HepG2 (cell line): Measurements from ENCODE around the gene YAP1. TPM values are rescaled to one million over a fixed set of nuclear protein-coding genes. Genes with fewer than 3 reads are reported as not detected.
A peak's percentile ranks its signal among the peaks of the same experiment; 100 is the strongest.

Experiments
- BHLHE40 ChIP-seq: IDR thresholded peaks from 2 replicates; pipeline ENCODE4 v1.6.1; 2011; ENCODE audit warnings: low read length, improper control_type of control experiment
- CHD2 ChIP-seq: IDR thresholded peaks from 2 replicates; pipeline ENCODE4 v1.6.1; 2011; ENCODE audit warnings: low read depth, low read length, improper control_type of control experiment
- ELF4 ChIP-seq: sonication (generic); formaldehyde crosslinking; IDR thresholded peaks from 2 replicates; pipeline ENCODE4 v1.5.0; 2020; ENCODE audit warnings: missing genetic modification reagents, mild to moderate bottlenecking, moderate library complexity, borderline replicate concordance
- ELK4 ChIP-seq: sonication (generic); formaldehyde crosslinking; IDR thresholded peaks from 2 replicates; pipeline ENCODE4 v1.9.0; 2021; ENCODE audit warnings: missing genetic modification reagents, borderline replicate concordance
- FOXK2 ChIP-seq: fragments of 450-650 bp; IDR thresholded peaks from 2 replicates; pipeline ENCODE4 v1.6.1; 2016
- FOXO1 ChIP-seq: sonication (generic); formaldehyde crosslinking; IDR thresholded peaks from 2 replicates; pipeline ENCODE4 v1.4.0; 2020; ENCODE audit warnings: missing genetic modification reagents
- GTF3A ChIP-seq: sonication (generic); formaldehyde crosslinking; conservative IDR thresholded peaks from 2 replicates; pipeline ENCODE4 v1.4.0; 2020; ENCODE audit warnings: mild to moderate bottlenecking, missing genetic modification reagents
- IKZF1 ChIP-seq: fragments of 450-650 bp; IDR thresholded peaks from 2 replicates; pipeline ENCODE4 v1.7.1; 2016
- KLF13 ChIP-seq: sonication (generic); formaldehyde crosslinking; IDR thresholded peaks from 2 replicates; pipeline ENCODE4 v1.4.0; 2020; ENCODE audit warnings: mild to moderate bottlenecking, missing genetic modification reagents
- KMT2A ChIP-seq: sonication (generic); formaldehyde crosslinking; IDR thresholded peaks from 2 replicates; pipeline ENCODE4 v1.4.0; 2020; ENCODE audit warnings: missing genetic modification reagents
- MAF1 ChIP-seq: sonication (generic); formaldehyde crosslinking; IDR thresholded peaks from 2 replicates; pipeline ENCODE4 v1.5.0; 2020; ENCODE audit warnings: missing genetic modification reagents, borderline replicate concordance
- PHF5A ChIP-seq: IDR thresholded peaks from one replicate; pipeline ENCODE4 v1.6.1; 2018; ENCODE audit warnings: low read depth, missing genetic modification reagents; ENCODE audit not compliant: unreplicated experiment
- PLSCR1 ChIP-seq: sonication (generic); formaldehyde crosslinking; IDR thresholded peaks from 2 replicates; pipeline ENCODE4 v1.5.0; 2020; ENCODE audit warnings: missing genetic modification reagents, mild to moderate bottlenecking, borderline replicate concordance
- SRSF4 ChIP-seq: fragments of 200-400 bp; formaldehyde crosslinking; IDR thresholded peaks from one replicate; pipeline ENCODE4 v1.6.1; 2018; ENCODE audit warnings: mild to moderate bottlenecking, low read depth, low read length, moderate library complexity; ENCODE audit not compliant: poor library complexity, severe bottlenecking
- SRSF9 ChIP-seq: fragments of 200-400 bp; formaldehyde crosslinking; IDR thresholded peaks from 2 replicates; pipeline ENCODE4 v1.6.1; 2018; ENCODE audit warnings: borderline replicate concordance, mild to moderate bottlenecking, low read depth, low read length; ENCODE audit not compliant: insufficient read depth, poor library complexity, severe bottlenecking
- THYN1 ChIP-seq: sonication (generic); formaldehyde crosslinking; IDR thresholded peaks from 2 replicates; pipeline ENCODE4 v1.8.1; 2023; ENCODE audit warnings: low read depth, mild to moderate bottlenecking, moderate library complexity, missing genetic modification reagents, borderline replicate concordance
- WIZ ChIP-seq: sonication (generic); formaldehyde crosslinking; IDR thresholded peaks from 2 replicates; pipeline ENCODE4 v1.5.1; 2020; ENCODE audit warnings: mild to moderate bottlenecking, missing genetic modification reagents
- ZNF136 ChIP-seq: sonication (generic); formaldehyde crosslinking; IDR thresholded peaks from 2 replicates; pipeline ENCODE4 v1.8.1; 2022; ENCODE audit warnings: low read depth, mild to moderate bottlenecking, moderate library complexity, missing genetic modification reagents
- ZNF18 ChIP-seq: sonication (generic); formaldehyde crosslinking; IDR thresholded peaks from 2 replicates; pipeline ENCODE4 v1.8.0; 2022; ENCODE audit warnings: mild to moderate bottlenecking, missing genetic modification reagents; ENCODE audit not compliant: insufficient replicate concordance
- ZNF232 ChIP-seq: sonication (generic); formaldehyde crosslinking; IDR thresholded peaks from 2 replicates; pipeline ENCODE4 v1.4.0; 2020; ENCODE audit warnings: missing genetic modification reagents, borderline replicate concordance
- ZNF512 ChIP-seq: sonication (generic); formaldehyde crosslinking; IDR thresholded peaks from 2 replicates; pipeline ENCODE4 v1.4.0; 2020; ENCODE audit warnings: mild to moderate bottlenecking, missing genetic modification reagents
- ZNF569 ChIP-seq: sonication (generic); formaldehyde crosslinking; IDR thresholded peaks from 2 replicates; pipeline ENCODE4 v1.5.0; 2020; ENCODE audit warnings: mild to moderate bottlenecking, missing genetic modification reagents, moderate library complexity, borderline replicate concordance
- ZNF784 ChIP-seq: sonication (generic); formaldehyde crosslinking; IDR thresholded peaks from 2 replicates; pipeline ENCODE4 v1.5.1; 2020; ENCODE audit warnings: missing genetic modification reagents, mild to moderate bottlenecking, borderline replicate concordance
- polyA plus RNA-seq, 8 experiments: library from polyadenylated mRNA; depleted of rRNA in 3 of 8; stranded (reverse) in 7 of 8; unstranded in 1 of 8; fragments of >200 nt; fragmentation: Illumina TruSeq in 4 of 8; extraction: Trizol in 4 of 8; gene quantifications; 2 replicates each; pipeline versions ENCODE4 v1.2.1 to v1.2.3, GENCODE V29; 2011 to 2016; ENCODE audit warnings: low read depth in 4 of 8, missing spikeins in 1 of 8, mixed read lengths in 1 of 8; ENCODE audit not compliant: insufficient read depth in 1 of 8
- total RNA-seq, 5 experiments: library from RNA; depleted of rRNA; stranded (reverse); fragments of >200 nt; fragmentation: Illumina TruSeq; extraction: Trizol; gene quantifications; 2 replicates each; pipeline ENCODE4 v1.2.3, GENCODE V29; 2016; ENCODE audit warnings: low read depth in 1 of 5

YAP1 gene
- total and polyA plus RNA-seq, 2 of the 13 experiments (the other 11 are each of a cell fraction or from before 2014, with no cell fraction given): 59.5 to 91.0 TPM

GRCh38 chr11:102109896-102110760 lies at the start of gene YAP1 (continued):
- TF ChIP-seq ZNF18 (CRISPR knock-in tag) (peak; percentile 64), ZNF512 (no peak), CHD2 (no peak; the same call in 1 of the 2 replicates), PLSCR1 (CRISPR knock-in tag) (no peak), FOXO1 (CRISPR knock-in tag) (peak; percentile 68; the same call in 1 of the 2 replicates), WIZ (CRISPR knock-in tag) (no peak), ZNF136 (CRISPR knock-in tag) (no peak), ZNF784 (CRISPR knock-in tag) (peak; percentile 62; the same call in 1 of the 2 replicates), PHF5A (CRISPR knock-in tag) (no peak), SRSF9 (no peak), ZNF232 (peak; percentile 71), KMT2A (CRISPR knock-in tag) (peak; percentile 94), THYN1 (CRISPR knock-in tag) (no peak), ZNF569 (CRISPR knock-in tag) (no peak), SRSF4 (no peak), ELF4 (CRISPR knock-in tag) (no peak), BHLHE40 (peak; percentile 98), FOXK2 (no peak), ELK4 (CRISPR knock-in tag) (0 out of 2 replicates have a peak, but pooled peaks have one; percentile 28), GTF3A (CRISPR knock-in tag) (no peak), IKZF1 (no peak), KLF13 (CRISPR knock-in tag) (no peak), MAF1 (CRISPR knock-in tag) (no peak)
